GM23338 (cell line): ENCODE measurements around the gene PIK3R5. TPM values are rescaled to one million over a fixed set of nuclear protein-coding genes. Genes with fewer than 3 reads are reported as not detected.

ENCODE experiments used
- ATAC-seq: fragments of 200-7000 bp; cut with Tn5 transposase; 3 replicates; pipeline ENCODE4 v1.9.1; 2020
- DNase-seq: peaks from one replicate; pipeline ENCODE4 v3.0.0-alpha.2; 2015; ENCODE audit warnings: low spot score
- H2AFZ ChIP-seq: fragments of 200-600 bp; sonication (generic); 2 replicates; pipeline ENCODE4 v1.8.0; 2016; ENCODE audit warnings: antibody characterized with exemption, mild to moderate bottlenecking, moderate library complexity
- H3F3A ChIP-seq: fragments of 200-600 bp; sonication (generic); replicated peaks from 2 replicates; pipeline ENCODE4 v1.8.0; 2017; ENCODE audit warnings: antibody characterized with exemption, mixed run types, low read depth
- H3K27ac ChIP-seq: fragments of 200-600 bp; sonication (generic); 2 replicates; pipeline ENCODE4 v1.6.1; 2016; ENCODE audit warnings: low read depth
- H3K27me3 ChIP-seq: fragments of 200-600 bp; sonication (generic); 2 replicates; pipeline ENCODE4 v1.8.0; 2016; ENCODE audit warnings: mild to moderate bottlenecking, mixed run types, moderate library complexity; ENCODE audit not compliant: insufficient read depth
- H3K36me3 ChIP-seq: fragments of 200-600 bp; sonication (generic); 2 replicates; pipeline ENCODE4 v1.8.0; 2016; ENCODE audit warnings: mild to moderate bottlenecking; ENCODE audit not compliant: insufficient read depth
- H3K4me1 ChIP-seq: fragments of 200-600 bp; sonication (generic); 2 replicates; pipeline ENCODE4 v1.8.0; 2016; ENCODE audit warnings: mild to moderate bottlenecking, moderate library complexity; ENCODE audit not compliant: insufficient read depth
- H3K4me2 ChIP-seq: fragments of 200-600 bp; sonication (generic); 2 replicates; pipeline ENCODE4 v1.7.1; 2017; ENCODE audit warnings: mixed run types
- H3K4me3 ChIP-seq: fragments of 200-600 bp; sonication (generic); 2 replicates; pipeline ENCODE4 v1.6.1; 2016; ENCODE audit warnings: mixed run types
- H3K79me2 ChIP-seq: fragments of 200-600 bp; sonication (generic); replicated peaks from 2 replicates; pipeline ENCODE4 v1.8.0; 2017; ENCODE audit warnings: mild to moderate bottlenecking; ENCODE audit not compliant: insufficient read depth
- H3K9me2 ChIP-seq: fragments of 200-600 bp; sonication (generic); 2 replicates; pipeline ENCODE4 v1.8.0; 2017; ENCODE audit not compliant: insufficient read depth
- H4K20me1 ChIP-seq: fragments of 200-600 bp; sonication (generic); replicated peaks from 2 replicates; pipeline ENCODE4 v1.8.0; 2017; ENCODE audit warnings: mild to moderate bottlenecking; ENCODE audit not compliant: insufficient read depth
- H3K27ac Mint-ChIP-seq: 2 replicates; pipeline ENCODE4 v1.8.0; 2020; ENCODE audit warnings: inconsistent platforms, mild to moderate bottlenecking, moderate library complexity, mixed read lengths
- H3K27me3 Mint-ChIP-seq: 3 replicates; pipeline ENCODE4 v1.8.0; 2022; ENCODE audit warnings: low read depth, mild to moderate bottlenecking, moderate library complexity, mixed read lengths, inconsistent platforms; ENCODE audit not compliant: insufficient read depth, poor library complexity
- H3K36me3 Mint-ChIP-seq: 3 replicates; pipeline ENCODE4 v1.8.0; 2021; ENCODE audit warnings: low read depth, mild to moderate bottlenecking, inconsistent platforms, moderate library complexity, mixed read lengths
- H3K4me1 Mint-ChIP-seq: 3 replicates; pipeline ENCODE4 v1.8.0; 2020; ENCODE audit warnings: mild to moderate bottlenecking, inconsistent platforms, mixed read lengths
- H3K4me3 Mint-ChIP-seq: 3 replicates; pipeline ENCODE4 v1.8.0; 2021; ENCODE audit warnings: moderate library complexity, mild to moderate bottlenecking, inconsistent platforms, mixed read lengths
- H3K9me3 Mint-ChIP-seq: 3 replicates; pipeline ENCODE4 v1.8.0; 2020; ENCODE audit warnings: moderate library complexity, mild to moderate bottlenecking, inconsistent platforms, mixed read lengths
- CTCF ChIP-seq, 2 experiments: fragments of 200-600 bp in 1 of 2; sonication (generic) in 1 of 2; conservative IDR thresholded peaks; 2 replicates each; pipeline versions ENCODE4 v1.5.1 to v1.6.1; 2016 to 2017; ENCODE audit warnings: antibody characterized with exemption in 2 of 2, low read depth in 2 of 2, mild to moderate bottlenecking in 2 of 2, moderate library complexity in 1 of 2
- EZH2 ChIP-seq: fragments of 200-600 bp; sonication (generic); IDR thresholded peaks from one replicate; pipeline ENCODE4 v1.8.0; 2017; ENCODE audit warnings: antibody characterized with exemption, mild to moderate bottlenecking, low read depth; ENCODE audit not compliant: unreplicated experiment
- EZH2phosphoT487 ChIP-seq: fragments of 200-600 bp; sonication (generic); IDR thresholded peaks from one replicate; pipeline ENCODE4 v1.8.1; 2018; ENCODE audit warnings: antibody characterized with exemption; ENCODE audit not compliant: unreplicated experiment
- JUNB ChIP-seq: IDR thresholded peaks from one replicate; pipeline ENCODE4 v1.6.1; 2016; ENCODE audit warnings: antibody characterized with exemption; ENCODE audit not compliant: unreplicated experiment
- STAT1 ChIP-seq: IDR thresholded peaks from one replicate; pipeline ENCODE4 v1.6.1; 2016; ENCODE audit warnings: antibody characterized with exemption; ENCODE audit not compliant: unreplicated experiment
- ZNF114 ChIP-seq: fragments of 250-450 bp; sonication (Bioruptor Pico); IDR thresholded peaks from 2 replicates; pipeline ENCODE4 v1.5.0; 2020; ENCODE audit warnings: mild to moderate bottlenecking, moderate library complexity
- ZNF331 ChIP-seq: fragments of 250-450 bp; sonication (Bioruptor Pico); IDR thresholded peaks from 2 replicates; pipeline ENCODE4 v1.5.0; 2020; ENCODE audit warnings: low read depth, mild to moderate bottlenecking, moderate library complexity
- ZNF462 ChIP-seq: fragments of 250-450 bp; sonication (Bioruptor Pico); IDR thresholded peaks from 2 replicates; pipeline ENCODE4 v1.5.0; 2020; ENCODE audit warnings: mild to moderate bottlenecking, moderate library complexity
- polyA plus RNA-seq: library from polyadenylated mRNA; unstranded; fragments of >200 nt; fragmentation: Nextera tagmentation; extraction: Ambion mirVana; gene quantifications from 2 replicates; pipeline ENCODE4 v1.2.1, GENCODE V29; 2016
- total RNA-seq: library from RNA; depleted of rRNA; stranded (reverse); fragments of >200 nt; shearing (Covaris generic); gene quantifications from 2 replicates; pipeline ENCODE4 v1.2.3, GENCODE V29; 2014
- TF ChIP-seq, protein P1 (sequence below): IDR thresholded peaks from one replicate; pipeline ENCODE4 v1.6.1; 2018; ENCODE audit warnings: antibody characterized with exemption; ENCODE audit not compliant: unreplicated experiment

Gene PIK3R5
- total and polyA plus RNA-seq, 2 experiments from 2014 or later, result 1.7 to 9.4 TPM

GRCh38 chr17:8956465-8956902, 9.0 kb downstream of the PIK3R5 start (continued):
- TF ChIP-seq CTCF (conservative IDR thresholded peaks at IDR 0.05; ENCODE audit: low read depth in 2 of 2) (no peak), JUNB (no peak), ZNF331 (no peak)

GRCh38 chr17:8955021-8955959, 10.2 kb downstream of the PIK3R5 start:
- no peak for DNase-seq
- Histone ChIP-seq H3K27me3 (no peaks in the 10 kb centered on the region), H2AFZ (no peak overlapping the region), H3K27ac (no peak overlapping the region), H4K20me1 (no peaks in the 10 kb centered on the region), H3K4me3 (no peak overlapping the region), H3K79me2 (no peaks in the 10 kb centered on the region), H3K9me2 (peaks cover 14% of the 10 kb centered on the region), H3K4me2 (no peak overlapping the region), H3K4me1 (no peaks in the 10 kb centered on the region; the same call in 1 of the 2 replicates), H3F3A (no peaks in the 10 kb centered on the region), H3K36me3 (no peaks in the 10 kb centered on the region)
- Mint-ChIP-seq H3K4me1 (peaks cover 6% of the 10 kb centered on the region), H3K27me3 (peaks cover 3% of the 10 kb centered on the region), H3K4me3 (no peak overlapping the region), H3K36me3 (no peaks in the 10 kb centered on the region), H3K27ac (no peak overlapping the region), H3K9me3 (no peaks in the 10 kb centered on the region)
- no peak for ATAC-seq
- TF ChIP-seq STAT1 (no peak), EZH2phosphoT487 (no peak), EZH2 (no peak), ZNF462 (CRISPR knock-in tag) (no peak), ZNF114 (CRISPR knock-in tag) (no peak), CTCF (conservative IDR thresholded peaks at IDR 0.05; ENCODE audit: low read depth in 2 of 2) (no peak)
- TF ChIP-seq, protein P1, sequence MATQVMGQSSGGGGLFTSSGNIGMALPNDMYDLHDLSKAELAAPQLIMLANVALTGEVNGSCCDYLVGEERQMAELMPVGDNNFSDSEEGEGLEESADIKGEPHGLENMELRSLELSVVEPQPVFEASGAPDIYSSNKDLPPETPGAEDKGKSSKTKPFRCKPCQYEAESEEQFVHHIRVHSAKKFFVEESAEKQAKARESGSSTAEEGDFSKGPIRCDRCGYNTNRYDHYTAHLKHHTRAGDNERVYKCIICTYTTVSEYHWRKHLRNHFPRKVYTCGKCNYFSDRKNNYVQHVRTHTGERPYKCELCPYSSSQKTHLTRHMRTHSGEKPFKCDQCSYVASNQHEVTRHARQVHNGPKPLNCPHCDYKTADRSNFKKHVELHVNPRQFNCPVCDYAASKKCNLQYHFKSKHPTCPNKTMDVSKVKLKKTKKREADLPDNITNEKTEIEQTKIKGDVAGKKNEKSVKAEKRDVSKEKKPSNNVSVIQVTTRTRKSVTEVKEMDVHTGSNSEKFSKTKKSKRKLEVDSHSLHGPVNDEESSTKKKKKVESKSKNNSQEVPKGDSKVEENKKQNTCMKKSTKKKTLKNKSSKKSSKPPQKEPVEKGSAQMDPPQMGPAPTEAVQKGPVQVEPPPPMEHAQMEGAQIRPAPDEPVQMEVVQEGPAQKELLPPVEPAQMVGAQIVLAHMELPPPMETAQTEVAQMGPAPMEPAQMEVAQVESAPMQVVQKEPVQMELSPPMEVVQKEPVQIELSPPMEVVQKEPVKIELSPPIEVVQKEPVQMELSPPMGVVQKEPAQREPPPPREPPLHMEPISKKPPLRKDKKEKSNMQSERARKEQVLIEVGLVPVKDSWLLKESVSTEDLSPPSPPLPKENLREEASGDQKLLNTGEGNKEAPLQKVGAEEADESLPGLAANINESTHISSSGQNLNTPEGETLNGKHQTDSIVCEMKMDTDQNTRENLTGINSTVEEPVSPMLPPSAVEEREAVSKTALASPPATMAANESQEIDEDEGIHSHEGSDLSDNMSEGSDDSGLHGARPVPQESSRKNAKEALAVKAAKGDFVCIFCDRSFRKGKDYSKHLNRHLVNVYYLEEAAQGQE, result no peak
